HEK293 (cell line): ENCODE measurements around the gene ZFPL1.

Experiments used
- CTCF ChIA-PET: fragments of 350-600 bp; formaldehyde crosslinking; extraction: SDS; loops from one replicate; lab custom pipeline; 2021; ENCODE audit warnings: antibody characterized with exemption; lab: Yijun Ruan, JAX
- POLR2A ChIA-PET: fragments of 300-600 bp; formaldehyde crosslinking; extraction: SDS; loops from one replicate; lab custom pipeline; 2020; ENCODE audit warnings: antibody characterized with exemption, inconsistent platforms; lab: Yijun Ruan, JAX
- H3K27ac ChIP-seq: fragments of 200-500 bp; sonication (Bioruptor generic); 2 replicates; pipeline ENCODE4 v1.5.1; 2014; ENCODE audit warnings: low read depth, low read length, control low read depth, inconsistent platforms; ENCODE audit errors: extremely low read depth
- H3K36me3 ChIP-seq, 2 experiments: fragments of 200-500 bp in 1 of 2; sonication (Bioruptor generic) in 1 of 2; 1 replicate in 1 of 2; 2 replicates in 1 of 2; pipeline ENCODE4 v1.5.1; 2014 to 2017; ENCODE audit warnings: inconsistent platforms in 2 of 2, low read length in 2 of 2; ENCODE audit not compliant: control insufficient read depth in 2 of 2, insufficient read depth in 1 of 2
- H3K4me1 ChIP-seq: fragments of 200-500 bp; sonication (Bioruptor generic); 2 replicates; pipeline ENCODE4 v1.5.1; 2014; ENCODE audit warnings: mild to moderate bottlenecking, low read length, inconsistent platforms; ENCODE audit not compliant: control insufficient read depth, insufficient read depth
- H3K4me3 ChIP-seq: 2 replicates; pipeline ENCODE4 v1.5.1; 2011; ENCODE audit warnings: low read depth, mild to moderate bottlenecking, control low read depth, low read length, moderate library complexity
- H3K9me3 ChIP-seq: fragments of 200-500 bp; sonication (Bioruptor generic); 2 replicates; pipeline ENCODE4 v1.5.1; 2014; ENCODE audit warnings: low read depth, low read length, inconsistent platforms; ENCODE audit not compliant: control insufficient read depth, insufficient read depth
- GFI1B ChIP-seq: fragments of 450-650 bp; formaldehyde crosslinking; IDR thresholded peaks from 2 replicates; pipeline ENCODE4 v1.5.1; 2016; ENCODE audit warnings: missing biosample characterization, missing genetic modification characterization
- INSM2 ChIP-seq: fragments of 450-650 bp; formaldehyde crosslinking; IDR thresholded peaks from 2 replicates; pipeline ENCODE4 v1.5.1; 2016; ENCODE audit warnings: missing biosample characterization, missing genetic modification characterization
- OSR2 ChIP-seq: fragments of 450-650 bp; formaldehyde crosslinking; IDR thresholded peaks from 2 replicates; pipeline ENCODE4 v1.5.1; 2016; ENCODE audit warnings: missing biosample characterization, missing genetic modification characterization
- PRDM6 ChIP-seq: fragments of 450-650 bp; formaldehyde crosslinking; IDR thresholded peaks from 2 replicates; pipeline ENCODE4 v1.5.1; 2017; ENCODE audit warnings: missing biosample characterization, missing genetic modification characterization
- ZBTB1 ChIP-seq: fragments of 450-650 bp; formaldehyde crosslinking; IDR thresholded peaks from 2 replicates; pipeline ENCODE4 v1.5.1; 2016; ENCODE audit warnings: missing biosample characterization, missing genetic modification characterization
- ZNF121 ChIP-seq: fragments of 450-650 bp; formaldehyde crosslinking; IDR thresholded peaks from 2 replicates; pipeline ENCODE4 v1.5.1; 2016; ENCODE audit warnings: missing biosample characterization, missing genetic modification characterization
- ZNF26 ChIP-seq: fragments of 450-650 bp; formaldehyde crosslinking; IDR thresholded peaks from 2 replicates; pipeline ENCODE4 v1.5.1; 2016; ENCODE audit warnings: missing biosample characterization, missing genetic modification characterization
- ZNF311 ChIP-seq: fragments of 450-650 bp; formaldehyde crosslinking; IDR thresholded peaks from 2 replicates; pipeline ENCODE4 v1.5.1; 2017; ENCODE audit warnings: missing biosample characterization, missing genetic modification characterization, borderline replicate concordance
- ZNF350 ChIP-seq: fragments of 450-650 bp; formaldehyde crosslinking; IDR thresholded peaks from 2 replicates; pipeline ENCODE4 v1.5.0; 2017; ENCODE audit warnings: missing biosample characterization, mild to moderate bottlenecking, missing genetic modification characterization
- ZNF391 ChIP-seq: fragments of 450-650 bp; formaldehyde crosslinking; IDR thresholded peaks from 2 replicates; pipeline ENCODE4 v1.5.1; 2016; ENCODE audit warnings: low read depth, missing biosample characterization, missing genetic modification characterization, borderline replicate concordance
- ZNF394 ChIP-seq: fragments of 450-650 bp; formaldehyde crosslinking; IDR thresholded peaks from 2 replicates; pipeline ENCODE4 v1.5.1; 2016; ENCODE audit warnings: missing biosample characterization, missing genetic modification characterization, mild to moderate bottlenecking, moderate library complexity, borderline replicate concordance
- ZNF518A ChIP-seq: fragments of 450-650 bp; formaldehyde crosslinking; conservative IDR thresholded peaks from 2 replicates; pipeline ENCODE4 v1.5.1; 2016; ENCODE audit warnings: low read depth, missing biosample characterization, missing genetic modification characterization
- ZNF548 ChIP-seq: fragments of 450-650 bp; formaldehyde crosslinking; IDR thresholded peaks from 2 replicates; pipeline ENCODE4 v1.5.1; 2016; ENCODE audit warnings: missing biosample characterization, missing genetic modification characterization
- ZNF571 ChIP-seq: fragments of 450-650 bp; formaldehyde crosslinking; IDR thresholded peaks from 2 replicates; pipeline ENCODE4 v1.5.0; 2017; ENCODE audit warnings: missing biosample characterization, missing genetic modification characterization
- ZNF585B ChIP-seq: fragments of 450-650 bp; formaldehyde crosslinking; IDR thresholded peaks from 2 replicates; pipeline ENCODE4 v1.5.1; 2016; ENCODE audit warnings: missing biosample characterization, missing genetic modification characterization
- ZNF701 ChIP-seq: fragments of 450-650 bp; formaldehyde crosslinking; IDR thresholded peaks from 2 replicates; pipeline ENCODE4 v1.5.1; 2016; ENCODE audit warnings: missing biosample characterization, missing genetic modification characterization
- ZNF704 ChIP-seq: fragments of 450-650 bp; formaldehyde crosslinking; IDR thresholded peaks from 2 replicates; pipeline ENCODE4 v1.5.1; 2016; ENCODE audit warnings: missing biosample characterization, missing genetic modification characterization

The ZFPL1 gene

GRCh38 chr11:65130631-65131416 lies 46.8 kb downstream of the ZFPL1 start:
- Histone ChIP-seq H3K4me1 (no peaks in the 10 kb centered on the region; the same call in 1 of the 2 replicates), H3K4me3 (no peak overlapping the region), H3K36me3 (peaks cover 0 to 72% of the 10 kb centered on the region in 2 experiments; a peak in 1 of 3 replicates), H3K27ac (no peak overlapping the region), H3K9me3 (no peaks in the 10 kb centered on the region)
- TF ChIP-seq PRDM6 (tag by site-specific recombination) (no peak), ZNF391 (no peak), ZNF704 (tag by site-specific recombination) (no peak), INSM2 (tag by site-specific recombination) (no peak), ZBTB1 (tag by site-specific recombination) (no peak), ZNF701 (tag by site-specific recombination) (no peak), ZNF311 (tag by site-specific recombination) (no peak), ZNF585B (no peak), ZNF571 (tag by site-specific recombination) (no peak)
- ChIA-PET CTCF (interaction anchor here (1.0 kb wide), 1 partner anchor 9 kb away, joined by 3 read pairs; the partner anchor contains the start of genes FAU and MRPL49), POLR2A (interaction anchor here (0.8 to 2.5 kb wide), 2 partner anchors 9 to 131 kb away, joined by 3 to 24 read pairs; partner anchors contain the start of genes FAU, MRPL49 and POLA2)

- Histone ChIP-seq H3K27ac (no peak overlapping the region), H3K36me3 (peaks cover 0 to 67% of the 10 kb centered on the region in 2 experiments; a peak in 1 of 3 replicates), H3K4me1 (no peaks in the 10 kb centered on the region; the same call in 1 of the 2 replicates), H3K9me3 (no peaks in the 10 kb centered on the region), H3K4me3 (no peak overlapping the region)
- ChIA-PET CTCF (interaction anchor here (0.9 to 1.2 kb wide), 3 partner anchors 9 to 13 kb away, joined by 3 read pairs; partner anchors contain the start of genes FAU and MRPL49), POLR2A (interaction anchor here (0.8 to 2.5 kb wide), 2 partner anchors 9 to 131 kb away, joined by 3 to 24 read pairs; partner anchors contain the start of genes FAU, MRPL49 and POLA2)
- TF ChIP-seq ZNF571 (tag by site-specific recombination) (no peak), GFI1B (no peak), ZNF26 (tag by site-specific recombination) (no peak), OSR2 (no peak), ZNF518A (tag by site-specific recombination) (no peak), ZNF585B (no peak), ZNF548 (no peak), ZNF394 (tag by site-specific recombination) (no peak), PRDM6 (tag by site-specific recombination) (no peak), ZNF121 (tag by site-specific recombination) (no peak), ZNF350 (tag by site-specific recombination) (no peak)
Measured at GRCh38 chr11:65131417-65131776, 47.4 kb downstream of the ZFPL1 start.
